HepG2 (cell line): ENCODE data around the gene LYST. TPM values are rescaled to one million over a fixed set of nuclear protein-coding genes. Genes with fewer than 3 reads are reported as not detected.

Experiments used
- ATF6 ChIP-seq: sonication (generic); formaldehyde crosslinking; conservative IDR thresholded peaks from 2 replicates; pipeline ENCODE4 v1.4.0; 2020; ENCODE audit warnings: missing genetic modification reagents
- ATF7 ChIP-seq, 2 experiments: fragments of 450-650 bp in 1 of 2; sonication (generic) in 1 of 2; formaldehyde crosslinking in 1 of 2; IDR thresholded peaks; 2 replicates each; pipeline versions ENCODE4 v1.4.0 to v1.6.1; 2016 to 2020; ENCODE audit warnings: antibody characterized with exemption in 1 of 2, mild to moderate bottlenecking in 1 of 2, missing genetic modification reagents in 1 of 2
- CBX2 ChIP-seq, 2 experiments: fragments of 200-600 bp in 1 of 2; sonication (generic); formaldehyde crosslinking in 1 of 2; IDR thresholded peaks; 2 replicates each; pipeline versions ENCODE4 v1.7.0 to v1.8.1; 2018 to 2022; ENCODE audit warnings: low read depth in 2 of 2, low read length in 1 of 2, mild to moderate bottlenecking in 1 of 2, missing genetic modification reagents in 1 of 2
- ELF4 ChIP-seq: sonication (generic); formaldehyde crosslinking; IDR thresholded peaks from 2 replicates; pipeline ENCODE4 v1.5.0; 2020; ENCODE audit warnings: missing genetic modification reagents, mild to moderate bottlenecking, moderate library complexity, borderline replicate concordance
- GPN1 ChIP-seq: sonication (generic); formaldehyde crosslinking; IDR thresholded peaks from 2 replicates; pipeline ENCODE4 v1.5.1; 2020; ENCODE audit warnings: missing genetic modification reagents, borderline replicate concordance
- KAT2B ChIP-seq: fragments of 150-350 bp; IDR thresholded peaks from 2 replicates; pipeline ENCODE4 v1.6.1; 2014; ENCODE audit warnings: low read depth, low read length, borderline replicate concordance
- KDM5B ChIP-seq: sonication (generic); formaldehyde crosslinking; IDR thresholded peaks from 2 replicates; pipeline ENCODE4 v1.4.0; 2020; ENCODE audit warnings: missing genetic modification reagents, mild to moderate bottlenecking, borderline replicate concordance
- MED1 ChIP-seq: sonication (generic); formaldehyde crosslinking; IDR thresholded peaks from 2 replicates; pipeline ENCODE4 v1.4.0; 2020; ENCODE audit warnings: missing genetic modification reagents
- NFATC3 ChIP-seq: sonication (generic); formaldehyde crosslinking; IDR thresholded peaks from 2 replicates; pipeline ENCODE4 v1.5.1; 2020; ENCODE audit warnings: mild to moderate bottlenecking, missing genetic modification reagents
- NR3C1 ChIP-seq: sonication (generic); formaldehyde crosslinking; IDR thresholded peaks from 2 replicates; pipeline ENCODE4 v1.4.0; 2020; ENCODE audit warnings: missing genetic modification reagents
- RBAK ChIP-seq: sonication (generic); formaldehyde crosslinking; IDR thresholded peaks from 2 replicates; pipeline ENCODE4 v1.5.1; 2020; ENCODE audit warnings: mild to moderate bottlenecking, missing genetic modification reagents
- RBFOX2 ChIP-seq: fragments of 200-400 bp; formaldehyde crosslinking; IDR thresholded peaks from 2 replicates; pipeline ENCODE4 v1.6.1; 2017; ENCODE audit warnings: low read depth, mild to moderate bottlenecking, low read length
- RNF2 ChIP-seq: fragments of 450-650 bp; conservative IDR thresholded peaks from 2 replicates; pipeline ENCODE4 v1.6.1; 2016; ENCODE audit warnings: low read depth
- SMAD9 ChIP-seq: sonication (generic); formaldehyde crosslinking; IDR thresholded peaks from 2 replicates; pipeline ENCODE4 v1.5.1; 2020; ENCODE audit warnings: mild to moderate bottlenecking, missing genetic modification reagents
- TARDBP ChIP-seq: sonication (generic); formaldehyde crosslinking; IDR thresholded peaks from 2 replicates; pipeline ENCODE4 v1.8.0; 2022; ENCODE audit warnings: mild to moderate bottlenecking, missing genetic modification reagents
- ZFP37 ChIP-seq: sonication (generic); formaldehyde crosslinking; IDR thresholded peaks from 2 replicates; pipeline ENCODE4 v1.4.0; 2020; ENCODE audit warnings: missing genetic modification reagents, borderline replicate concordance
- ZGPAT ChIP-seq: IDR thresholded peaks from 2 replicates; pipeline ENCODE4 v1.6.1; 2016; ENCODE audit warnings: mild to moderate bottlenecking
- ZNF160 ChIP-seq: sonication (generic); formaldehyde crosslinking; IDR thresholded peaks from 2 replicates; pipeline ENCODE4 v1.8.0; 2022; ENCODE audit warnings: mild to moderate bottlenecking, inconsistent platforms, missing genetic modification reagents
- ZNF432 ChIP-seq: sonication (generic); formaldehyde crosslinking; IDR thresholded peaks from 2 replicates; pipeline ENCODE4 v1.5.0; 2020; ENCODE audit warnings: missing genetic modification reagents, mild to moderate bottlenecking, borderline replicate concordance
- ZNF580 ChIP-seq: IDR thresholded peaks from 2 replicates; pipeline ENCODE4 v1.6.1; 2016; ENCODE audit warnings: low read depth, borderline replicate concordance
- ZNF605 ChIP-seq: sonication (generic); formaldehyde crosslinking; IDR thresholded peaks from 2 replicates; pipeline ENCODE4 v1.8.0; 2022; ENCODE audit warnings: mild to moderate bottlenecking, missing genetic modification reagents
- ZNF652 ChIP-seq: IDR thresholded peaks from 2 replicates; pipeline ENCODE4 v1.6.1; 2016; ENCODE audit warnings: low read depth, borderline replicate concordance
- ZNF674 ChIP-seq: sonication (generic); formaldehyde crosslinking; IDR thresholded peaks from 2 replicates; pipeline ENCODE4 v1.5.0; 2020; ENCODE audit warnings: low read depth, mild to moderate bottlenecking, missing genetic modification reagents
- ZNF749 ChIP-seq: sonication (generic); formaldehyde crosslinking; IDR thresholded peaks from 2 replicates; pipeline ENCODE4 v1.8.0; 2022; ENCODE audit warnings: mild to moderate bottlenecking, missing genetic modification reagents, moderate library complexity, borderline replicate concordance
- ZSCAN29 ChIP-seq: sonication (generic); formaldehyde crosslinking; conservative IDR thresholded peaks from 2 replicates; pipeline ENCODE4 v1.4.0; 2020; ENCODE audit warnings: mild to moderate bottlenecking, missing genetic modification reagents
- polyA plus RNA-seq, 8 experiments: library from polyadenylated mRNA; depleted of rRNA in 3 of 8; stranded (reverse) in 7 of 8; unstranded in 1 of 8; fragments of >200 nt; fragmentation: Illumina TruSeq in 4 of 8; extraction: Trizol in 4 of 8; gene quantifications; 2 replicates each; pipeline versions ENCODE4 v1.2.1 to v1.2.3, GENCODE V29; 2011 to 2016; ENCODE audit warnings: low read depth in 4 of 8, missing spikeins in 1 of 8, mixed read lengths in 1 of 8; ENCODE audit not compliant: insufficient read depth in 1 of 8
- total RNA-seq, 5 experiments: library from RNA; depleted of rRNA; stranded (reverse); fragments of >200 nt; fragmentation: Illumina TruSeq; extraction: Trizol; gene quantifications; 2 replicates each; pipeline ENCODE4 v1.2.3, GENCODE V29; 2016; ENCODE audit warnings: low read depth in 1 of 5
- TF ChIP-seq, protein P1 (sequence below): sonication (generic); formaldehyde crosslinking; IDR thresholded peaks from 2 replicates; pipeline ENCODE4 v1.8.0; 2022; ENCODE audit warnings: missing genetic modification reagents, mild to moderate bottlenecking, borderline replicate concordance

The LYST gene
- total and polyA plus RNA-seq, 2 of the 13 experiments (the other 11 are each of a cell fraction or from before 2014, with no cell fraction given): 0.91 to 2.5 TPM

GRCh38 chr1:235866205-235866912 lies at the start of gene LYST (continued):
- TF ChIP-seq NR3C1 (CRISPR knock-in tag) (no peak), SMAD9 (no peak), ZNF432 (no peak; the same call in 1 of the 2 replicates), ZSCAN29 (CRISPR knock-in tag) (no peak), TARDBP (CRISPR knock-in tag) (no peak), ELF4 (CRISPR knock-in tag) (no peak), ZNF749 (CRISPR knock-in tag) (no peak), ZFP37 (CRISPR knock-in tag) (no peak), KAT2B (no peak), ATF6 (no peak), ZNF652 (CRISPR knock-in tag) (no peak), KDM5B (peak; percentile 54; the same call in 1 of the 2 replicates), NFATC3 (CRISPR knock-in tag) (no peak), GPN1 (CRISPR knock-in tag) (no peak), ZNF605 (peak; percentile 61; the same call in 1 of the 2 replicates), CBX2 (IDR thresholded peaks at IDR 0.05; ENCODE audit: low read depth, low read length) (no peak), CBX2 (CRISPR knock-in tag; IDR thresholded peaks at IDR 0.05; ENCODE audit: low read depth) (no peak), RNF2 (0 out of 2 replicates have a peak, but pooled peaks have one; percentile 27), RBAK (no peak), ZNF580 (CRISPR knock-in tag) (0 out of 2 replicates have a peak, but pooled peaks have one; percentile 15), ZNF160 (CRISPR knock-in tag) (no peak), ZGPAT (CRISPR knock-in tag) (no peak; the same call in 1 of the 2 replicates), ATF7 (IDR thresholded peaks at IDR 0.05) (no peak), ATF7 (CRISPR knock-in tag; IDR thresholded peaks at IDR 0.05) (no peak), MED1 (CRISPR knock-in tag) (no peak), RBFOX2 (0 out of 2 replicates have a peak, but pooled peaks have one; percentile 14), ZNF674 (CRISPR knock-in tag) (no peak)
- TF ChIP-seq, protein P1, sequence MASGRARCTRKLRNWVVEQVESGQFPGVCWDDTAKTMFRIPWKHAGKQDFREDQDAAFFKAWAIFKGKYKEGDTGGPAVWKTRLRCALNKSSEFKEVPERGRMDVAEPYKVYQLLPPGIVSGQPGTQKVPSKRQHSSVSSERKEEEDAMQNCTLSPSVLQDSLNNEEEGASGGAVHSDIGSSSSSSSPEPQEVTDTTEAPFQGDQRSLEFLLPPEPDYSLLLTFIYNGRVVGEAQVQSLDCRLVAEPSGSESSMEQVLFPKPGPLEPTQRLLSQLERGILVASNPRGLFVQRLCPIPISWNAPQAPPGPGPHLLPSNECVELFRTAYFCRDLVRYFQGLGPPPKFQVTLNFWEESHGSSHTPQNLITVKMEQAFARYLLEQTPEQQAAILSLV (CRISPR knock-in tag): no peak; the same call in 1 of the 2 replicates
